SU-DHL-6 (cell line): ENCODE measurements around the gene ERN1.

Experiments used
- EZH2phosphoT487 ChIP-seq: fragments of 200-600 bp; sonication (generic), shearing (Covaris generic); conservative IDR thresholded peaks from 2 replicates; pipeline ENCODE4 v1.6.1; 2018; ENCODE audit warnings: mild to moderate bottlenecking, antibody characterized with exemption, low read length, moderate library complexity, mixed read lengths
- TF ChIP-seq, protein P1 (sequence below): fragments of 200-600 bp; sonication (generic); IDR thresholded peaks from one replicate; pipeline ENCODE4 v1.5.1; 2017; ENCODE audit warnings: antibody characterized with exemption, mild to moderate bottlenecking, low read length, moderate library complexity; ENCODE audit not compliant: insufficient read depth, poor library complexity, severe bottlenecking

DNA sequence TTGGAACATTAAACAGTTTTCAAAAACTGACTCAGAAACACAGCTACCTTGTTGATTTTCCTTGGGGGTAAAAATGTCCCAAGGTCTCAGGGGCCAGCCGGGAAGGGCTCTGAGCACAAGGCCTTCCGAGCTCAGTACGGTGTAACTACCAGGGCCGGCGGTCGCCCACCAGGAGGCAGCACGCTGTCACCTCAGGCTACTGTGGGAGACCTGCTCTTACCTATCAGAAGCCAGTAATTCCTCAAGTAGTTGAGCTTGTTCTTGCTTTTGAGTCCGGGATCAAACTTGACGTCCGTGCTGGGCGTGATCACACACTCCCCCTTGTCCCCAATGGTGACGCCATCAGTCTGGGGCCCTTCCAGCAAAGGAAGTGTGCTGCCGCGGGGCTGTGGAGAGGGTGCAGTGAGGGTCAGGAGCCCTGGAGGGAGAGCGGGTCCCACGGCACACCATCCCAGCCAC lies 66.1 kb downstream of the ERN1 start:
- TF ChIP-seq, protein P1, sequence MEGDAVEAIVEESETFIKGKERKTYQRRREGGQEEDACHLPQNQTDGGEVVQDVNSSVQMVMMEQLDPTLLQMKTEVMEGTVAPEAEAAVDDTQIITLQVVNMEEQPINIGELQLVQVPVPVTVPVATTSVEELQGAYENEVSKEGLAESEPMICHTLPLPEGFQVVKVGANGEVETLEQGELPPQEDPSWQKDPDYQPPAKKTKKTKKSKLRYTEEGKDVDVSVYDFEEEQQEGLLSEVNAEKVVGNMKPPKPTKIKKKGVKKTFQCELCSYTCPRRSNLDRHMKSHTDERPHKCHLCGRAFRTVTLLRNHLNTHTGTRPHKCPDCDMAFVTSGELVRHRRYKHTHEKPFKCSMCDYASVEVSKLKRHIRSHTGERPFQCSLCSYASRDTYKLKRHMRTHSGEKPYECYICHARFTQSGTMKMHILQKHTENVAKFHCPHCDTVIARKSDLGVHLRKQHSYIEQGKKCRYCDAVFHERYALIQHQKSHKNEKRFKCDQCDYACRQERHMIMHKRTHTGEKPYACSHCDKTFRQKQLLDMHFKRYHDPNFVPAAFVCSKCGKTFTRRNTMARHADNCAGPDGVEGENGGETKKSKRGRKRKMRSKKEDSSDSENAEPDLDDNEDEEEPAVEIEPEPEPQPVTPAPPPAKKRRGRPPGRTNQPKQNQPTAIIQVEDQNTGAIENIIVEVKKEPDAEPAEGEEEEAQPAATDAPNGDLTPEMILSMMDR: peak; percentile 37
- no peak for TF ChIP-seq EZH2phosphoT487
